ENCODE data around the gene KCNC1.
A peak's percentile ranks its signal among the peaks of the same experiment; 100 is the strongest.

KCNC1 gene

GRCh38 chr11:17748761-17749721, 14.5 kb downstream of the KCNC1 start:
- FAIRE-seq: no peak
- no peak for DNase-seq (ENCODE audit: insufficient read length, low spot score)
- no peak for TF ChIP-seq SPI1 (IDR thresholded peaks at IDR 0.05; ENCODE audit: low read depth, low read length)
- TF ChIP-seq TAF1 (IDR thresholded peaks at IDR 0.05; ENCODE audit: low read depth, low read length): no peak
- TF ChIP-seq POLR2AphosphoS5 (IDR thresholded peaks at IDR 0.05; ENCODE audit: low read depth, low read length): no peak
- TF ChIP-seq POU2F2 (IDR thresholded peaks at IDR 0.05; ENCODE audit: low read depth, low read length): no peak
- no peak for TF ChIP-seq POLR2A (IDR thresholded peaks at IDR 0.05; ENCODE audit: low read depth, low read length)
- no peak for TF ChIP-seq PAX5 (IDR thresholded peaks at IDR 0.05; ENCODE audit: insufficient read depth, low read length, severe bottlenecking)

- no peak for FAIRE-seq
- TF ChIP-seq POU2F2 (IDR thresholded peaks at IDR 0.05; ENCODE audit: low read depth, low read length) (no peak), POLR2A (IDR thresholded peaks at IDR 0.05; ENCODE audit: low read depth, low read length) (no peak), PAX5 (IDR thresholded peaks at IDR 0.05; ENCODE audit: insufficient read depth, low read length, severe bottlenecking) (no peak), SPI1 (IDR thresholded peaks at IDR 0.05; ENCODE audit: low read depth, low read length) (no peak), TAF1 (IDR thresholded peaks at IDR 0.05; ENCODE audit: low read depth, low read length) (no peak), POLR2AphosphoS5 (IDR thresholded peaks at IDR 0.05; ENCODE audit: low read depth, low read length) (no peak)
- no peak for DNase-seq (ENCODE audit: insufficient read length, low spot score)
Observed at GRCh38 chr11:17750013-17750800, 15.6 kb downstream of the KCNC1 start.

DNA sequence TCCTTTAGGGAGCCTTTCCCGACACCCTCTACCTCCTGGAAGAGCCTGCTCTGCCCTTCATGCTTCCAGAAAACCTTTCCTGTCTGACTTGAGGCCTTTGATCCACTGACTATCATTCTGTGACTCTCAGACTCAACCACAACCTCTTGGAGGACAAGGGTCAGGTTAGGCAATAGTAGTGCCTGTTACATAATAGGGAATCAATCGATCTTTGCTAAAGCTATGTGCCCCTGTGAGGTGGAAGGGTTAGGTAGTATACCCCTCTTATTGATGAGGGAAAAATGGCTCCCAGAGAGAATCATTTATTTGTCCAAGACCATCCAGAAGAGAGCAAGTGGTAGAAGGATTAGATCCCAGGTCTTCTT, 16.2 kb downstream of the KCNC1 start:
- FAIRE-seq (no peak), DNase-seq (ENCODE audit: insufficient read length, low spot score) (no peak)
- TF ChIP-seq PAX5 (IDR thresholded peaks at IDR 0.05; ENCODE audit: insufficient read depth, low read length, severe bottlenecking) (no peak), POU2F2 (IDR thresholded peaks at IDR 0.05; ENCODE audit: low read depth, low read length) (no peak), POLR2A (IDR thresholded peaks at IDR 0.05; ENCODE audit: low read depth, low read length) (no peak), TAF1 (IDR thresholded peaks at IDR 0.05; ENCODE audit: low read depth, low read length) (no peak)

GRCh38 chr11:17751558-17751957, 17.0 kb downstream of the KCNC1 start:
- TF ChIP-seq PAX5 (IDR thresholded peaks at IDR 0.05; ENCODE audit: insufficient read depth, low read length, severe bottlenecking) (no peak), SPI1 (IDR thresholded peaks at IDR 0.05; ENCODE audit: low read depth, low read length) (no peak), POU2F2 (IDR thresholded peaks at IDR 0.05; ENCODE audit: low read depth, low read length) (no peak), POLR2AphosphoS5 (IDR thresholded peaks at IDR 0.05; ENCODE audit: low read depth, low read length) (no peak), POLR2A (IDR thresholded peaks at IDR 0.05; ENCODE audit: low read depth, low read length) (no peak), TAF1 (IDR thresholded peaks at IDR 0.05; ENCODE audit: low read depth, low read length) (no peak)
- DNase-seq (ENCODE audit: insufficient read length, low spot score): no peak
- FAIRE-seq: no peak

DNA sequence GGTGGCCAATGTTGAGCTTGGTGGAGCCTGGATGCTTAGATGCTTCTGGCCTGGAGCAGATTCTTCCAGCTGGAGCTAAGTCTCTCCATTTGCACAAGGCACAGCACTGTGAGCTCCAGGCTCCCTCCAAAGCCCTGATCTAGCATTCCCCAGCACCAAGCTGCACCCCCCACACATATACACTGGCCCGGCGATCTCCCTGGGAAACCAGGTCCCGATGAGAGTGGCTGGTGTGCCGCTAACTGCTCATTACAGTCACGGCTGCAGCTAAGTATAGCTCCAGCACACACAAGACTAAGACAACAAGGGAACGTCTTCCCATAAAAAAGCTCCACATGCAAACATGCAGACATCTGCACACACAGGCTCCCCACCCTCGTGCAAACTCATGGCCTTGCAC, 17.6 kb downstream of the KCNC1 start:
- no peak for FAIRE-seq
- TF ChIP-seq POLR2A (IDR thresholded peaks at IDR 0.05; ENCODE audit: low read depth, low read length) (no peak), TAF1 (IDR thresholded peaks at IDR 0.05; ENCODE audit: low read depth, low read length) (no peak), POU2F2 (IDR thresholded peaks at IDR 0.05; ENCODE audit: low read depth, low read length) (no peak), POLR2AphosphoS5 (IDR thresholded peaks at IDR 0.05; ENCODE audit: low read depth, low read length) (no peak), PAX5 (IDR thresholded peaks at IDR 0.05; ENCODE audit: insufficient read depth, low read length, severe bottlenecking) (no peak), SPI1 (IDR thresholded peaks at IDR 0.05; ENCODE audit: low read depth, low read length) (no peak)
- DNase-seq (ENCODE audit: insufficient read length, low spot score): no peak

DNA sequence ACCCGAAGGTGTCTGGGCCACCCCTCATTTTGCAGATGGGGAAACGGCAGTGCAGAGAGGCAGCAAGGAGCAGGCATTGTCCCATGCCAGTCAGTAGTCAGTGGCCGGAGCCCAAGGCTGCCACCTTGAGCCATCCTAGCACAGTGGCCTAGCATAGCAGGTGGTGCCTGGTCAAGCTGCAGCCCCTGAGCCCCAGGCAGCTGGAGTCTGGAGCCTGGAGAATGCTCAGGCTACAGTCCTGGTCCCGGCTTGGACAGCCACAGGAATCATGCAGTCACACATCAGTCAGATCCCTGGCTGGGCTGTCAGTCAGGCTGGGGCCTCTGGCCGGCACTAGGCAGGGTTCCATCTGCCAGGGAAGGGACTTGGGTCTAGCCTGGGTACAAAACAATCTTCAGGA, 18.6 kb downstream of the KCNC1 start:
- FAIRE-seq: no peak
- TF ChIP-seq SPI1 (IDR thresholded peaks at IDR 0.05; ENCODE audit: low read depth, low read length): no peak
- no peak for DNase-seq (ENCODE audit: insufficient read length, low spot score)

GRCh38 chr11:17753641-17754040, 19.1 kb downstream of the KCNC1 start:
- TF ChIP-seq PAX5 (IDR thresholded peaks at IDR 0.05; ENCODE audit: insufficient read depth, low read length, severe bottlenecking): no peak
- no peak for TF ChIP-seq SPI1 (IDR thresholded peaks at IDR 0.05; ENCODE audit: low read depth, low read length)
- no peak for TF ChIP-seq POU2F2 (IDR thresholded peaks at IDR 0.05; ENCODE audit: low read depth, low read length)
- no peak for TF ChIP-seq TAF1 (IDR thresholded peaks at IDR 0.05; ENCODE audit: low read depth, low read length)
- no peak for TF ChIP-seq POLR2A (IDR thresholded peaks at IDR 0.05; ENCODE audit: low read depth, low read length)
- no peak for FAIRE-seq
- DNase-seq (ENCODE audit: insufficient read length, low spot score): no peak

DNA sequence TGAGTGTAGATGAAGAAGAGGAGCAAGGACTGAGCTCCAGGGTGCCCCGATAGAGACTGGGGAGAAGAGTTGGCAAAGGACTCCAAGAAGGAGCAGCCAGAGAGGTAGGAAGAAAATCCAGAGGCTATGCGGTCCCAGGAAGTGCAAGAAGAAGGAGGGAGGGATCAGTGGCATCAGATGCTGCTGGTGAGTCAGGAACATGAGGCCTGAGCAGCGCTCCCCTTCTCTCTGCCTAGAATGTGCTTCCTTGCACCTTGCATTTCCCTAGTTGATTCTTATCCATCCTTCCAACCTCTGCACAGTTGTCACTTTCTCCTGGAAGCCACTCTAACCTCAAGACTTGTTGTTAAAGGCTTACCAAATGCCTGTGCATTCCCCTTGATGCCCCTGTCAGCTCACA, 21.3 kb downstream of the KCNC1 start:
- no peak for DNase-seq (ENCODE audit: insufficient read length, low spot score)
- no peak for FAIRE-seq
- TF ChIP-seq POLR2AphosphoS5 (IDR thresholded peaks at IDR 0.05; ENCODE audit: low read depth, low read length) (no peak), PAX5 (IDR thresholded peaks at IDR 0.05; ENCODE audit: insufficient read depth, low read length, severe bottlenecking) (no peak), POLR2A (IDR thresholded peaks at IDR 0.05; ENCODE audit: low read depth, low read length) (no peak), POU2F2 (IDR thresholded peaks at IDR 0.05; ENCODE audit: low read depth, low read length) (no peak), SPI1 (IDR thresholded peaks at IDR 0.05; ENCODE audit: low read depth, low read length) (no peak), TAF1 (IDR thresholded peaks at IDR 0.05; ENCODE audit: low read depth, low read length) (no peak)

GRCh38 chr11:17760102-17761029, 25.8 kb downstream of the KCNC1 start:
- FAIRE-seq: peak; percentile 87
- TF ChIP-seq SPI1 (IDR thresholded peaks at IDR 0.05; ENCODE audit: low read depth, low read length) (no peak), PAX5 (IDR thresholded peaks at IDR 0.05; ENCODE audit: insufficient read depth, low read length, severe bottlenecking) (no peak), POLR2AphosphoS5 (IDR thresholded peaks at IDR 0.05; ENCODE audit: low read depth, low read length) (no peak), POLR2A (IDR thresholded peaks at IDR 0.05; ENCODE audit: low read depth, low read length) (no peak), POU2F2 (IDR thresholded peaks at IDR 0.05; ENCODE audit: low read depth, low read length) (no peak), TAF1 (IDR thresholded peaks at IDR 0.05; ENCODE audit: low read depth, low read length) (no peak)
- peak; percentile 70 for DNase-seq (ENCODE audit: insufficient read length, low spot score)
